GM23248 (cell line): Measurements from ENCODE around the gene TMEM252. TPM values are rescaled to one million over a fixed set of nuclear protein-coding genes. Genes with fewer than 3 reads are reported as not detected.

Experiments used
- DNase-seq: peaks from one replicate; pipeline ENCODE4 v3.0.0-alpha.2; 2015
- H2AFZ ChIP-seq: fragments of 200-600 bp; sonication (generic); 2 replicates; pipeline ENCODE4 v1.6.1; 2016; ENCODE audit warnings: antibody characterized with exemption
- H3F3A ChIP-seq: fragments of 200-600 bp; sonication (generic); 2 replicates; pipeline ENCODE4 v1.6.1; 2016; ENCODE audit warnings: mild to moderate bottlenecking, antibody characterized with exemption, mixed run types; ENCODE audit not compliant: insufficient read depth
- H3K27ac ChIP-seq: fragments of 200-600 bp; sonication (generic); 2 replicates; pipeline ENCODE4 v1.5.1; 2016; ENCODE audit warnings: mild to moderate bottlenecking
- H3K27me3 ChIP-seq: fragments of 200-600 bp; sonication (generic); replicated peaks from 2 replicates; pipeline ENCODE4 v1.6.1; 2016; ENCODE audit warnings: mild to moderate bottlenecking; ENCODE audit not compliant: insufficient read depth
- H3K36me3 ChIP-seq: fragments of 200-600 bp; sonication (generic); 2 replicates; pipeline ENCODE4 v1.6.1; 2016; ENCODE audit warnings: low read depth, mild to moderate bottlenecking
- H3K4me1 ChIP-seq: fragments of 200-600 bp; sonication (generic); 2 replicates; pipeline ENCODE4 v1.6.1; 2016; ENCODE audit warnings: mild to moderate bottlenecking; ENCODE audit not compliant: insufficient read depth
- H3K4me2 ChIP-seq: fragments of 200-600 bp; sonication (generic); one replicate; pipeline ENCODE4 v1.6.1; 2016; ENCODE audit warnings: mild to moderate bottlenecking; ENCODE audit not compliant: unreplicated experiment
- H3K4me3 ChIP-seq: fragments of 200-600 bp; sonication (generic); 2 replicates; pipeline ENCODE4 v1.5.1; 2016; ENCODE audit warnings: mild to moderate bottlenecking
- H3K79me2 ChIP-seq: fragments of 200-600 bp; sonication (generic); 2 replicates; pipeline ENCODE4 v1.6.1; 2016; ENCODE audit warnings: mild to moderate bottlenecking; ENCODE audit not compliant: insufficient read depth
- H3K9ac ChIP-seq: fragments of 200-600 bp; sonication (generic); 2 replicates; pipeline ENCODE4 v1.6.1; 2016; ENCODE audit warnings: mild to moderate bottlenecking
- H3K9me2 ChIP-seq: fragments of 200-600 bp; sonication (generic); 2 replicates; pipeline ENCODE4 v1.6.1; 2016; ENCODE audit warnings: mixed run types, mild to moderate bottlenecking, moderate library complexity; ENCODE audit not compliant: insufficient read depth
- H3K9me3 ChIP-seq: fragments of 200-600 bp; sonication (generic); one replicate; pipeline ENCODE4 v1.6.1; 2017; ENCODE audit warnings: low read depth
- H4K20me1 ChIP-seq: fragments of 200-600 bp; sonication (generic); 2 replicates; pipeline ENCODE4 v1.6.0; 2016; ENCODE audit not compliant: insufficient read depth
- EZH2 ChIP-seq: fragments of 200-600 bp; sonication (generic); IDR thresholded peaks from 2 replicates; pipeline ENCODE4 v1.6.1; 2018; ENCODE audit warnings: antibody characterized with exemption, mild to moderate bottlenecking; ENCODE audit not compliant: insufficient read depth, poor library complexity, severe bottlenecking
- EZH2phosphoT487 ChIP-seq: fragments of 200-600 bp; sonication (generic); IDR thresholded peaks from 2 replicates; pipeline ENCODE4 v1.6.1; 2018; ENCODE audit warnings: antibody characterized with exemption, moderate library complexity, mild to moderate bottlenecking, low read depth; ENCODE audit not compliant: insufficient read depth
- WGBS, 2 experiments: methylation state at CpG; one replicate each; pipeline ENCODE4 v1.1.6; 2015 to 2017; ENCODE audit warnings: low lambda C conversion rate in 2 of 2, low coverage in 1 of 2; ENCODE audit errors: missing lambda C conversion rate in 2 of 2; 5-methylcytosine and 5-hydroxymethylcytosine counted together
- in situ Hi-C: fragments of 300-500 bp; cut with MboI; formaldehyde crosslinking; loops from 2 replicates; pipeline ENCODE4 v1.15.0; 2020
- polyA plus RNA-seq: library from polyadenylated mRNA; unstranded; fragments of >200 nt; fragmentation: Nextera tagmentation; extraction: Ambion mirVana; gene quantifications from 2 replicates; pipeline ENCODE4 v1.2.1, GENCODE V29; 2016
- total RNA-seq: library from RNA; depleted of rRNA; stranded (reverse); fragments of >200 nt; shearing (Covaris generic); gene quantifications from 2 replicates; pipeline ENCODE4 v1.2.3, GENCODE V29; 2014

Gene TMEM252
- total and polyA plus RNA-seq, 2 experiments from 2014 or later, result not detected

GRCh38 chr9:68552700-68553476, 12.2 kb upstream of the TMEM252 start:
- H3K9me2 ChIP-seq, result no peaks in the 10 kb centered on the region
- H3K9me3 ChIP-seq, result no peaks in the 10 kb centered on the region
- H3K36me3 ChIP-seq, result no peaks in the 10 kb centered on the region
- in situ Hi-C loops, result no loop called here
- WGBS, 2 experiments, result 2 to 3% methylated on average over 3 of the region's 3 CpGs
- H3K27me3 ChIP-seq, result no peaks in the 10 kb centered on the region
- no peaks in the 10 kb centered on the region for H3K4me1 ChIP-seq
- TF ChIP-seq EZH2phosphoT487, result no peak
- TF ChIP-seq EZH2, result no peak
- no peak overlapping the region for H3K4me3 ChIP-seq
- H3K79me2 ChIP-seq, result no peaks in the 10 kb centered on the region
- H3K4me2 ChIP-seq, result no peak overlapping the region
- H3F3A ChIP-seq, result no peaks in the 10 kb centered on the region
- H3K9ac ChIP-seq, result no peak overlapping the region
- H3K27ac ChIP-seq, result no peak overlapping the region
- DNase-seq, result peak; percentile 37
- no peak overlapping the region for H2AFZ ChIP-seq
- no peaks in the 10 kb centered on the region for H4K20me1 ChIP-seq

GRCh38 chr9:68551191-68551590, 10.5 kb upstream of the TMEM252 start:
- Histone ChIP-seq H3K9me3 (no peaks in the 10 kb centered on the region), H3K9me2 (no peaks in the 10 kb centered on the region), H4K20me1 (no peaks in the 10 kb centered on the region), H3F3A (no peaks in the 10 kb centered on the region), H3K4me3 (no peak overlapping the region), H3K4me2 (no peak overlapping the region), H3K36me3 (no peaks in the 10 kb centered on the region), H2AFZ (no peak overlapping the region), H3K4me1 (no peaks in the 10 kb centered on the region), H3K79me2 (no peaks in the 10 kb centered on the region), H3K27me3 (no peaks in the 10 kb centered on the region), H3K9ac (no peak overlapping the region), H3K27ac (no peak overlapping the region)
- no peak for TF ChIP-seq EZH2
- in situ Hi-C loops, result no loop called here
- WGBS, 2 experiments, result 36 to 48% methylated on average over 4 of the region's 4 CpGs
- no peak for DNase-seq

GRCh38 chr9:68548241-68548640, 7.6 kb upstream of the TMEM252 start:
- in situ Hi-C loops, result no loop called here
- no peak overlapping the region for H3K4me3 ChIP-seq
- H3K9me3 ChIP-seq, result no peaks in the 10 kb centered on the region

GRCh38 chr9:68547417-68547816, 6.7 kb upstream of the TMEM252 start:
- DNase-seq, result no peak
- no peak overlapping the region for H2AFZ ChIP-seq
- in situ Hi-C loops, result no loop called here

More at GRCh38 chr9:68548241-68548640, 7.6 kb upstream of the TMEM252 start:
- WGBS, 2 experiments, result 9 to 10% methylated on average over 3 of the region's 3 CpGs
- Histone ChIP-seq H3K79me2 (no peaks in the 10 kb centered on the region), H3K4me1 (no peaks in the 10 kb centered on the region), H3K27ac (no peak overlapping the region), H3K4me2 (no peak overlapping the region), H3K9me2 (no peaks in the 10 kb centered on the region), H4K20me1 (no peaks in the 10 kb centered on the region), H3F3A (no peaks in the 10 kb centered on the region), H3K36me3 (no peaks in the 10 kb centered on the region), H2AFZ (no peak overlapping the region), H3K9ac (no peak overlapping the region), H3K27me3 (no peaks in the 10 kb centered on the region)
- DNase-seq, result no peak
- TF ChIP-seq EZH2, result no peak
- TF ChIP-seq EZH2phosphoT487, result no peak

More at GRCh38 chr9:68547417-68547816, 6.7 kb upstream of the TMEM252 start:
- Histone ChIP-seq H4K20me1 (no peaks in the 10 kb centered on the region), H3K27ac (no peak overlapping the region), H3K9ac (no peak overlapping the region), H3K79me2 (no peaks in the 10 kb centered on the region), H3K36me3 (no peaks in the 10 kb centered on the region), H3K4me3 (no peak overlapping the region), H3K4me1 (no peaks in the 10 kb centered on the region), H3F3A (no peaks in the 10 kb centered on the region), H3K27me3 (no peaks in the 10 kb centered on the region), H3K4me2 (no peak overlapping the region), H3K9me3 (no peaks in the 10 kb centered on the region), H3K9me2 (no peaks in the 10 kb centered on the region)
- no peak for TF ChIP-seq EZH2phosphoT487
- no peak for TF ChIP-seq EZH2
